Cerebellar cortex (tissue), 1 donor: ENCODE measurements around the gene TBC1D21.
"Not testable (repeated sequence)": the region's sequence is repeated elsewhere in the genome, so short reads cannot be mapped to it uniquely, and the experiment has no call there.

Experiments
- DNase-seq: peaks from one replicate; pipeline ENCODE4 v3.0.0-alpha.2; 2015; ENCODE audit warnings: low spot score

Gene TBC1D21

DNA sequence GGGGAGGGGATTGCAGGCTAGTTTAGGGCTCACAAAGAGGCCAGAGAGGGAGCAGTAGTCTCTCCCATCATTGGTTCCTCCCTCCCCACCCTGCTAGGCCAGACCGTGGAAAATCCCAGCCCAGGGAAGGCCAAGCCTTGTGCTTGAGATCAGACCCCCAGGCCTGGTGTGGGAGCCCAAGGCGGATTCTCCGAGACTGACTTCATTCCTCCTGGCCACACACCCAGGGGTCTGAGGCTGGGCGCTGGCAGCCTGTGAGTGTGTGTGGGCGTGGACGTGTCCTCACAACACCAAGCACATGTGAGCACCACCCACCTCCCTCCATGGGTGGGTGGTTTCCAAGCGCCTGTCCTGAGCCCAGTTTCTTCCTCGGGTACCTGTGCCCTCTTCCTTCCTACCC is 57.0 kb downstream of the TBC1D21 start:
- DNase-seq = no peak

DNA sequence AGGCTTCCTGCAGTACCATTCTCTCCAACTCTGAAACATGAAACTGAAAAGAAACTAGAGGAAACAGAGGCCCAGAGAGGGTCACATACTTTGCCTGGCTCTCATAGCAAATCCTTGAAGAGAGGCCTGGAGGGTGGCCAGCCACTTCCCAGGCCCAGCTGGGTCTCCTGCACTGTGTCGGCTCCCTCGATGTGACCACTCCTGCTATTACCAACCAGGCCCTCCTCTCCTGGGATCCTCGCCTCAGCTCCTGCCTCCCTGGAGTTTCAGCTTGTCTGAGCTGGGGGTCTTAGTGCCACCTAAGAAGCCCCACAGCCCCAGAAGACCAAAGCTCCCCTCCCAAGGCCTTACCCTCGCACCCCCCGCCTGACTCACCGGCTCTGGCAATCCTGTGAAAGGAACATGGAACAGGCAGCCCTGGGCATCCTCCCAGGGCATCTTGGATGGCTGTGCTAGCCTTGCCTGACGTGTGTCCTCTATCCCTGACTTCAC is 57.5 kb downstream of the TBC1D21 start:
- DNase-seq = no peak

- no peak for DNase-seq
These were observed 58.1 kb downstream of the TBC1D21 start for GRCh38 chr15:73931441-73931840.

GRCh38 chr15:73932381-73933191 is 59.2 kb downstream of the TBC1D21 start:
- DNase-seq = no peak

GRCh38 chr15:73934281-73934680 is 60.9 kb downstream of the TBC1D21 start:
- no peak for DNase-seq

- DNase-seq = no peak
These were observed 62.2 kb downstream of the TBC1D21 start for GRCh38 chr15:73935547-73935946.

DNA sequence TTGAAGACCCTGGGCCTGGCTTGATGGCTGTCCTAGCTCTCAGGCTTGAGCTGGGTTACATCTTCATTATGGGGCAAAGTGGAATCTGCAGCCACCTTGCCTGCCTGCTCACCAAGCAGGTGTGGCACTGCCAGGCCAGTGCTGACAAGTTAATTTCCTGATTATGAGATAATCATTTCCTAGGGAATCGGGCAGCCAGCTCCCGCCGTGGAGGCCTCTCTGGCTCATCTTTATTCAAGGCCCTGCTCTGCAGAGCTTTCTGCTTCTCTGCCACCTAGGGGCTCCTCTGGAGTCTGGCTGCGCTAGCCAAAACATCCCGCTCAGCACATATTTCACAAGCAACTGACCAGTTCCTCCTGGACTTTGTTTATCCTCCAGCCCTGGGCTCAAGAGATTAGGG is 62.8 kb downstream of the TBC1D21 start:
- peak; percentile 32 for DNase-seq

GRCh38 chr15:73936588-73937290 is 63.4 kb downstream of the TBC1D21 start:
- no peak for DNase-seq

- no peak for DNase-seq
These were observed 63.9 kb downstream of the TBC1D21 start for GRCh38 chr15:73937296-73937695.

DNA sequence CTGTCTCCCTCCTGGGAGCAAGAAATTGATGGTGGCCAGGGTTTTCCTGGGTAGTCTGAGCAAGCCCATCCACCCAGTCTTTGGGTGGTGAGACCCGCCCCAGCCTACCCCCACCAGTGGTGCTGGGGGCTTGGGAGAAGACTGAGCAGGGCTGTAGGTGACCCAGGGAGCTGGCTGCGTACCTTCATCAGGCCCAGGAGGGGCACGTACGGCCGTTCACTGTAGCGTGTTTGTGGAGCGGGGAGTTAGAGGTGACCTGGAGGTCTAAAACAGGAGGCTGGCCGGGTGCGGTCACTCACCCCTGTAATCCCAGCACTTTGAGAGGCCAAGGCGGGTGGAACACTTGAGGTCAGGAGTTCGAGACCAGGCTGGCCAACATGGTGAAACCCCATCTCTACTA is 64.4 kb downstream of the TBC1D21 start:
- DNase-seq = no peak

GRCh38 chr15:73938516-73938915 is 65.2 kb downstream of the TBC1D21 start:
- DNase-seq = not testable (repeated sequence)
